Brain microvascular endothelial cell (primary cell): ENCODE data around the gene BARD1.
"Not testable (repeated sequence)": the region's sequence is repeated elsewhere in the genome, so short reads cannot be mapped to it uniquely, and the experiment has no call there.

Experiments
- DNase-seq: peaks from one replicate; pipeline ENCODE4 v3.0.0-alpha.2; 2020
- H3K27ac ChIP-seq: fragments of 250-450 bp; sonication (Bioruptor Pico); 2 replicates; pipeline ENCODE4 v1.5.1; 2020; ENCODE audit warnings: mild to moderate bottlenecking, moderate library complexity
- H3K27me3 ChIP-seq: fragments of 250-450 bp; sonication (Bioruptor Pico); replicated peaks from 2 replicates; pipeline ENCODE4 v1.5.1; 2020; ENCODE audit warnings: mild to moderate bottlenecking
- H3K36me3 ChIP-seq: fragments of 250-450 bp; sonication (Bioruptor Pico); replicated peaks from 2 replicates; pipeline ENCODE4 v1.5.1; 2020; ENCODE audit warnings: mild to moderate bottlenecking
- H3K4me3 ChIP-seq: 2 replicates; pipeline ENCODE4 v1.5.1; 2011; ENCODE audit warnings: low read depth, mild to moderate bottlenecking, control low read depth, low read length, moderate library complexity
- in situ Hi-C: cut with HindIII; loops from 2 replicates; pipeline ENCODE4 v1.10.0; 2017; ENCODE audit warnings: low sequenced_read_pairs, low pct_ligation_motif_present
- TF ChIP-seq, protein P1 (sequence below): IDR thresholded peaks from 2 replicates; pipeline ENCODE4 v1.5.1; 2011; ENCODE audit warnings: low read depth, mild to moderate bottlenecking, moderate library complexity, low read length, control low read depth, inconsistent platforms; ENCODE audit errors: missing control alignments

Gene BARD1

GRCh38 chr2:214713080-214713830 lies 96.2 kb downstream of the BARD1 start:
- no peak overlapping the region for H3K4me3 ChIP-seq
- H3K27me3 ChIP-seq = no peaks in the 10 kb centered on the region
- DNase-seq = no peak
- H3K27ac ChIP-seq = no peak overlapping the region
- H3K36me3 ChIP-seq = no peaks in the 10 kb centered on the region
- TF ChIP-seq, protein P1, sequence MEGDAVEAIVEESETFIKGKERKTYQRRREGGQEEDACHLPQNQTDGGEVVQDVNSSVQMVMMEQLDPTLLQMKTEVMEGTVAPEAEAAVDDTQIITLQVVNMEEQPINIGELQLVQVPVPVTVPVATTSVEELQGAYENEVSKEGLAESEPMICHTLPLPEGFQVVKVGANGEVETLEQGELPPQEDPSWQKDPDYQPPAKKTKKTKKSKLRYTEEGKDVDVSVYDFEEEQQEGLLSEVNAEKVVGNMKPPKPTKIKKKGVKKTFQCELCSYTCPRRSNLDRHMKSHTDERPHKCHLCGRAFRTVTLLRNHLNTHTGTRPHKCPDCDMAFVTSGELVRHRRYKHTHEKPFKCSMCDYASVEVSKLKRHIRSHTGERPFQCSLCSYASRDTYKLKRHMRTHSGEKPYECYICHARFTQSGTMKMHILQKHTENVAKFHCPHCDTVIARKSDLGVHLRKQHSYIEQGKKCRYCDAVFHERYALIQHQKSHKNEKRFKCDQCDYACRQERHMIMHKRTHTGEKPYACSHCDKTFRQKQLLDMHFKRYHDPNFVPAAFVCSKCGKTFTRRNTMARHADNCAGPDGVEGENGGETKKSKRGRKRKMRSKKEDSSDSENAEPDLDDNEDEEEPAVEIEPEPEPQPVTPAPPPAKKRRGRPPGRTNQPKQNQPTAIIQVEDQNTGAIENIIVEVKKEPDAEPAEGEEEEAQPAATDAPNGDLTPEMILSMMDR = no peak
- in situ Hi-C loops = no loop called here

DNA sequence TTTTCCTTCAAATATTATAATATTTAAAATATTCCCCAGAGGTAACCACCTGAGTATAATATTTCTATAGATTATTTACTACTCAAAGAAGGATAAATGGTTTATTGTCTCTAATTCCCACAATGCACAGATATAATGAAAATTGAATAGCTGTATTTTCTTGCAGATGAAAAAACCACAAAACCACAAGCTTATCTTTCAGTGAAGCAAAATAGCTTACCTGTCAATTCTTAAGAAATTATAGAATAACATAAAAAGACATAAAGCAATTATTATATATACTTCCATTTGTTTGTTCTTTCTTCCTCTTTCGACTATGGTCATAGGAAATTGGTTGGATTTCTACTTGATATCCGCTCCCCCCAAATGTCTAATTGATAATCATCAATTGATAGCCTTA lies 98.8 kb downstream of the BARD1 start:
- Histone ChIP-seq H3K36me3 (no peaks in the 10 kb centered on the region), H3K4me3 (no peak overlapping the region), H3K27ac (no peak overlapping the region), H3K27me3 (no peaks in the 10 kb centered on the region)
- in situ Hi-C loops = no loop called here
- TF ChIP-seq, protein P1 = no peak
- DNase-seq = no peak

GRCh38 chr2:214706986-214707385 lies 102.5 kb downstream of the BARD1 start:
- H3K27me3 ChIP-seq = no peaks in the 10 kb centered on the region
- in situ Hi-C loops = no loop called here

DNA sequence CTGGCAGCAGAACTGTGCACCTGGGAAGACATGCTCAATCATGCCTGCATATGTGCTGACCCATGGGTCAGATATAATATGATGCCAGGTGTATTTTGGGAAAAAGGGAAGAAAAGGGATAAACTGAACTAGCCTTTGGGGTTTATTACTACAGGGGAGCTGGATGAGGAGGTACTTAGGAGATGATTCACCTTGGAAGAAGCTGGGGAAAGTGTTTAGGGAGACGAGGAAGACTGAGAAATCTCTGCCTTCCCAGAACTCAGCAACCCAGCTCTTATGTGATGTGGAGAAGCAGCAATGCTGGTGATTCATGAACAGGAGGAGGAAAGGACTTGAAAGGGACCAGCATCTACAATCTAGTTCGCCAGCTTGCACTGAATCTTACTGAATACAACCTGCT lies 110.2 kb downstream of the BARD1 start:
- in situ Hi-C loops = no loop called here
- TF ChIP-seq, protein P1 = no peak
- no peak overlapping the region for H3K4me3 ChIP-seq
- DNase-seq = no peak
- H3K27me3 ChIP-seq = no peaks in the 10 kb centered on the region
- H3K27ac ChIP-seq = no peak overlapping the region
- no peaks in the 10 kb centered on the region for H3K36me3 ChIP-seq

More at GRCh38 chr2:214706986-214707385, 102.5 kb downstream of the BARD1 start:
- TF ChIP-seq, protein P1 = no peak
- Histone ChIP-seq H3K4me3 (no peak overlapping the region), H3K27ac (no peak overlapping the region), H3K36me3 (no peaks in the 10 kb centered on the region)
- no peak for DNase-seq

GRCh38 chr2:214696681-214697080 lies 112.8 kb downstream of the BARD1 start:
- in situ Hi-C loops = no loop called here
- Histone ChIP-seq H3K4me3 (no peak overlapping the region), H3K36me3 (no peaks in the 10 kb centered on the region), H3K27me3 (no peaks in the 10 kb centered on the region), H3K27ac (no peak overlapping the region)
- TF ChIP-seq, protein P1 = no peak
- no peak for DNase-seq

DNA sequence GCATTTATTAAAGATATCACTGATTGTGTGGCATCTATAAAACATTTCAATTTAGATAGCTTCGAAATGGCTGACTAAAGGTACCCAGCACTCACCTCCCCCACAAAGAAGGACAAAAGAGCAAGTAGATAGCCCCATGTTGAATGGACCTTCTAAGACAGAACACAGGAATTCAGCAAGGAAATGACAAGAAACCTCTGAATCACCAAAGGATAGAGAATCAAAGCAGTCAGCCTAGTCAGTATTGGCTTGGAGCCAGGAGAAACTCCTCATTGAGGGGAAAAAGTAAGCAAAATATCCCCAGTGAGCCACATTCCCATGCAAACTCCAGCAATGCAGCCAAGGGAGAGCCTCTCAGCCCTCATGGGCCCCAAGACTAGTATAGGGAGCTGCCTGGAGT lies 113.7 kb downstream of the BARD1 start:
- TF ChIP-seq, protein P1 = no peak
- in situ Hi-C loops = no loop called here
- H3K4me3 ChIP-seq = no peak overlapping the region
- peak; percentile 31 for DNase-seq
- H3K36me3 ChIP-seq = no peaks in the 10 kb centered on the region
- H3K27ac ChIP-seq = no peak overlapping the region
- H3K27me3 ChIP-seq = no peaks in the 10 kb centered on the region

GRCh38 chr2:214683557-214683956 lies 125.9 kb downstream of the BARD1 start:
- DNase-seq, H3K27me3 ChIP-seq, in situ Hi-C loops, H3K27ac ChIP-seq, H3K36me3 ChIP-seq: not testable (repeated sequence)
- peak overlapping the region; percentile 47 for H3K4me3 ChIP-seq
